ENCODE data around the gene NBPF15.
"Not testable (repeated sequence)": the region's sequence is repeated elsewhere in the genome, so short reads cannot be mapped to it uniquely, and the experiment has no call there.

NBPF15 gene, protein sequence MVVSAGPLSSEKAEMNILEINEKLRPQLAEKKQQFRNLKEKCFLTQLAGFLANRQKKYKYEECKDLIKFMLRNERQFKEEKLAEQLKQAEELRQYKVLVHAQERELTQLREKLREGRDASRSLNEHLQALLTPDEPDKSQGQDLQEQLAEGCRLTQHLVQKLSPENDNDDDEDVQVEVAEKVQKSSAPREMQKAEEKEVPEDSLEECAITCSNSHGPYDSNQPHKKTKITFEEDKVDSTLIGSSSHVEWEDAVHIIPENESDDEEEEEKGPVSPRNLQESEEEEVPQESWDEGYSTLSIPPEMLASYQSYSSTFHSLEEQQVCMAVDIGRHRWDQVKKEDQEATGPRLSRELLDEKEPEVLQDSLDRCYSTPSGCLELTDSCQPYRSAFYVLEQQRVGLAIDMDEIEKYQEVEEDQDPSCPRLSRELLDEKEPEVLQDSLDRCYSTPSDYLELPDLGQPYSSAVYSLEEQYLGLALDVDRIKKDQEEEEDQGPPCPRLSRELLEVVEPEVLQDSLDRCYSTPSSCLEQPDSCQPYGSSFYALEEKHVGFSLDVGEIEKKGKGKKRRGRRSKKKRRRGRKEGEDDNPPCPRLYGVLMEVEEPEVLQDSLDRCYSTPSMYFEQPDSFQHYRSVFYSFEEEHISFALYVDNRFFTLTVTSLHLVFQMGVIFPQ

GRCh38 chr1:144461136-144461759, at the start of gene NBPF15:
Gene NBPF15 (minus strand): TSS chr1:144461669. CDS start chr1:144440003, 21,666 bp downstream.
- not testable (repeated sequence) for DNase-seq (ENCODE audit: low spot score)

DNA sequence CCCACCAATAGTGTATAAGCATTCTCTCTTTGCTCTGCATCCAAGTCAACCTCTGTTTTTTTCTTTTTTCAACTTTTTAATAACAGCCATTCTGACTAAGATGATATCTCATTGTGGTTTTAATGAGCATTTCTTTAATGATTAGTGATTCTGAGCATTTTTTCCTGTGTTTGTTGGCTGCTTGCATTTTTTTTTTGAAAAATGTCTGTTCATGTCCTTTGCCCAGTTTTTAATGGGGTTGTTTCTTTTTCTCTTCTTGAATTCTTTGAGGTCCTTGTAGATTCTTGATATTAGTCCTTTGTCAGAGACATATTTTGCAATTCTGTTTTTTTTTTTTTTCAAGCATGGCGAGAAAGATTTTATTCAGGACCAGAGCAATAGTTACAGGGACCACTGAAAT, 35.0 kb upstream of the NBPF15 start:
- DNase-seq (ENCODE audit: low spot score) = not testable (repeated sequence)

- not testable (repeated sequence) for DNase-seq (ENCODE audit: low spot score)
These were observed 32.7 kb upstream of the NBPF15 start for GRCh38 chr1:144494130-144494529.

DNA sequence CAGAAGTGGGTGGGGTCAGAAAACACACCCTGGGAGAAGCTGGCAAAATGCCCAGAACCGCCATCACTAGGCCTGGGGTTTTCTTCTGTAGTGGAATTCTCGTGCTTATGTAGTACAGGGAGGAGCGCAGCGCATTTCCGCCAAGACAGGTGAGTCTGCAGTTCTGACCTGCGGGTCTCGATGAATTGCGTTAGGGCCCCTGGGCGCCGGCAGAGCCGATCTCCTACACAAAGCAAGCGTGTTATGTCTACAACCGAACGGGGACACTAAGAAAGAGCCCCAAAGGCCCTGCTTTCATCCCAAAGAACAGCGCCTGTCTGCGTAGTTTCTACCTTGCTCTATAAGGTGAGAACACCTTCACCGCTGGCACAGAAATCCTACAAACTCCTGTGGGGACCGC, 28.9 kb upstream of the NBPF15 start:
- not testable (repeated sequence) for DNase-seq (ENCODE audit: low spot score)

- DNase-seq (ENCODE audit: low spot score) = not testable (repeated sequence)
These were observed 25.5 kb upstream of the NBPF15 start for GRCh38 chr1:144487002-144487401.

DNA sequence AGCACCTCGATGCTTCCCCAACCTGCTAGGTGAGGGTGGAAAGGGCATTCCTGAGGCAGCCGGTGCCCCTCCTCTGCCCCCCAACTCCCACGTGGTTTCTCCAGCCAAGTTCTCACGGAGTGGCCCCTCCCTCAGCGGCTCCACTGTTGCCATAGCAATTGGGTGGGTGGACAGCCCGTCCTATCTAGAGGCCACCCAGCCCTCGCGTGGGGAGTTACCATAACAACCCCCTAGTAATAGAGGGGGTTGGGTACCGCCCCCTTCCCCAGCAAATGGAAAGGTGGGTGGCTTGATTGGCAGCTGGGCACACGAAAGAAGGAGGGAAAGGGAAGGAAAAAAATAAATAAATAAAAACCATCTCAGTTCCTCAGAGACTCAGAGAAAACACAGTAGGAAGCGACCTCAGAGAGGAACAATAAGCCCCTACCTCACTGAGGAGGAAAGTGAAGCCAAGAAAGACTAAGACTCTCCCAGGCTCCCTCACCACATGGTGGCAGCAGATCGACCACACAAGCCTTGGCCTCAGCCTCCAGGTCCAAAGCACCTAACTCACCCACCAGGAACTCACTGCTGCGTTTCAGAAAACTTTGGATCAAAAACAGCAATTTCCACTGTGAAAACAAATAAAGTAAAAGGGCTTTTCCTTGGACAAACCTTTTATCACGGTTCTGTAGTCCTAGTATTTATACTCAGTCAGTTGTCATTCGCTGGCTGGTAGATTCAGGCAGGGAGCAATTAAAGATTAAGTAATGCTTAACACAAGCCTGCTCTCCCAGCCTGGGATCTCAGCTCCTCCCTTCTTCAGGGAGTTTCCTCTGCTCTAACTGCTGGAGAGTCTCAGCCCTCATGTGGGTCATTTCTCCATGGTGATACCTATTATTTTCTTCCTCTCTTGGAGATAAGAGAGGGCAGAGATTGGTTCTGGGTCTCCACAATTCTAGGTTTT, 23.9 kb upstream of the NBPF15 start:
- not testable (repeated sequence) for DNase-seq (ENCODE audit: low spot score)

- not testable (repeated sequence) for DNase-seq (ENCODE audit: low spot score)
These were observed 12.4 kb upstream of the NBPF15 start for GRCh38 chr1:144473897-144474296.

GRCh38 chr1:144471434-144471833, 10.0 kb upstream of the NBPF15 start:
- not testable (repeated sequence) for DNase-seq (ENCODE audit: low spot score)

GRCh38 chr1:144461778-144462177, 309 bp upstream of the NBPF15 start:
- DNase-seq (ENCODE audit: low spot score) = not testable (repeated sequence)

GRCh38 chr1:144460686-144461085, 783 bp downstream of the NBPF15 start:
- not testable (repeated sequence) for DNase-seq (ENCODE audit: low spot score)

- DNase-seq (ENCODE audit: low spot score) = not testable (repeated sequence)
These were observed 19.1 kb downstream of the NBPF15 start for GRCh38 chr1:144442402-144442801.

DNA sequence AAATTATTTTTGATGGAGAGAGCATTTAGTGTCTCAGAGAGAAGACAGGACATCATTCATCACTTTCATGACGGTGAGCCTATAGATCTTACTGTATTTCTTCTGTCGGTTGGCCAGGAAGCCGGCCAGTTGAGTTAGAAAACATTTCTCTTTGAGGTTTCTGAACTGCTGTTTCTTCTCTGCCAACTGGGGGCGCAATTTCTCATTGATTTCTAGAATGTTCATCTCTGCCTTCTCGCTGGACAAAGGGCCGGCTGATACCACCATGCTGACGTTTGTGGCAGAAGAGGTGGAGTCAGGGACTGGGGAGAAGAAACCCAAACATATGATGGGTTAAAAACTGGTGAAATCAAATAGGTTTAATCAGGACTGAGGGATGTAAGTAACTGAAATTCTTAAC, 21.7 kb downstream of the NBPF15 start:
- DNase-seq (ENCODE audit: low spot score) = not testable (repeated sequence)

DNA sequence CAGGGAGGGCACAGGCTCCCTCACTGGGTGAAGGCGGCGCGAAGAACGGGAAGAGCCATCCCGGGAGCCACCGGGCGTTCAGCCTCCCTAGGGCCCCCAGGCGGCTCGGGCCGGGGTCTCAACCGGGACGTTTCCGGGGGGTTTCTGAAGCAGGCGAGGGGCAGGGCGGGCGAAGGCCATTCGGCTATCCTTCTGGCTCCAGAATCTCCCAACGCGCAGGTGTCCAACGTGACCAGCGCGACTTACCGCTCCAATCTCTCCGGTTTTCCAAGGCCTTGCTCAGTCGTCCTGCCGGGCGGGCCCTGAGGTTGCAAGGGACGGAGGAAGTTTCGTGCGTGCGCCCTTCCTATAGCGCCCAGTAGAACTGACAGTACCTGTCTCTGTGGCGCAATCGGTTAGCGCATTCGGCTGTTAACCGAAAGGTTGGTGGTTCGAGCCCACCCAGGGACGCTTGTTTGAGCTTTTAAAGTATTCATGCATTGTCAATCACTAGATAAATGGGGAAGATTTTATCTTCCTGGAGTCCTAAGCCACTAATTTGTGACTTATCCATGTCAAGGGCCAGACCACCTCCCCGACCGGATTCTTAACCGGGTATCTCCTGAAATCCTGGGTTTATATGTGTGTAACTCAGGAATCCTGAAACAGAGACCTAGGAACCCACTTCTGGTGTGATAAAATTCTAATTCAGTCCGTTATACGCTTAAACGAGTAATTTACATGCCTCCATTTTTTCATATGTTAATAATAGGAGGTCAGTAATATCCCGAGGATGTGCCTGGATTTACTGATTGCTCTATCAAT, 42.4 kb downstream of the NBPF15 start:
- DNase-seq (ENCODE audit: low spot score) = not testable (repeated sequence)

DNA sequence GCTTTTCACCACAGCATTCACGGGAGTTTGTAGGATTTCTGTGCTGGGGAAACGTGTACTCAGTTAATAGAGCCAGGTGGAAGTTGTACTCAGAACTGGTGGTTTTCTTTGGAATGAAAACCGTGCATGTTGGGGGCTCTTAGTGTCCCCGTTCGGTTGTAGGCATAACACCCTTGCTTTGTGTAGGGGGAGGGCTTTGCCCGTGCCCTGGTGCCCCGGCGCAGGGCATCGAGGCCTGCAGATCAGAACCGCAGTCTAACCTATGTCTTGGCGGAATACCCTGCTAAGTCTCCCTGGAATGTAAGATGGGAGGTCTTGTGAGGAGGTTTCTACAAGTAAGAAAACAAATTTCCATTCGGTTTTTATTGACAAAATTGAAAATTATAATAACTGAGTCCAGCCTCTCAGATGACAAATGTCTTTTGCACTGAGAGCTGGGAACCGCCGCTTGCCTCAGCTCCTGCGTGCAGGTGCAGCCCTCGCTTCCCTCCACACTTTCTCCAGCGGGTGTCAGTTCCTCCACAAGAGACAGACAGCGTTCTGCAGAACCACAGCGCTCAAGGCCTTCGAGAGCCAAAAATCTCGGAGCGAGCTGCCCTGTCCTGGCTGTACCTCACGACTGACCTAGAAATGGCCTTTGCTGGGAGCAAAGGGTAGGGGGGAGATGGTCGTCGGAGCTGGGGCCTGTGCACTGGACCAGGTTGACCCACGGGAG, 47.9 kb downstream of the NBPF15 start:
- DNase-seq (ENCODE audit: low spot score) = not testable (repeated sequence)

DNA sequence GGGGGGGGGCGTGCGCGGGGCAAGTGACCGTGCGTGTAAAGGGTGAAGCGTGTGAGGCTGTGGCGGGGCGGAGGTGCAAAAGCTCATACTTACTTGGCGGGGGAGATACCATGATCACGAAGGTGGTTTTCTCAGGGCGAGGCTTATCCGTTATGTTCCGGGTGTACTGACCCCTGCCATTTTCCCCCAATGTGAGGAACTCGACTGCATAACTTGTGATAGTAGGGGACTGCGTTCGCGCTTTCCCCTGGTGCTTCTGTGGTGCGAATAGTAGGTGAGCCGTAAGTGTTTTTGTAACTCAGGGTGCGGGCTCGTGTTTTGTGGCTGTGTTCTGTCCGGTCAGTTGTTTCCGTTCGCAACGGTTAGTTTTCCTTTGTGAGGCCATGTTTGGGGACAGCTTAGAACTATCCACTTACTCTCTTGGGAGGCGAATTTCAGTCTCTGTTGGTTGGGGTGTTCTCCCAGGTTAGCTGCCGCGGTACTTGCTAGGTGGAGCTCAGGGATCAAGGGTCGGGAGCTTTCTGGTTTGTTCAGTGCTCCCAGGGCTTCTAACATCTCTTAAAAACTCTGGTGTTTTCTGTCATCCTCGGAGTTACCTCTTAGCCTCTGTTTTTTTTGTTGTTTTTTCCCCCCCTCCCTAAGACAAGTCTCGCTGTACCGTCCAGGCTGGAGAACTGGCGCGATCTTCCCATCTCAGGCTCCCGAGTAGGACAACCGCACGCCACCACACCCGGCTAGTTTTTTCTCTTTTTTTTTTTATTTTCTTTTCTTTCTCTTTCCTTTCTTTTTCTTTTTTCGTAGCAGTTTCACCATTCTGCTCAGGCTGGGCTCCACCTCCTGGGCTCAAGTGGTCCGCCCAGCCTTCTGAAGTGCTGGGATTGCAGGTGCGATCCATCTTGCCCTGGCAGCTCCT, 48.7 kb downstream of the NBPF15 start:
- DNase-seq (ENCODE audit: low spot score) = peak; percentile 80

DNA sequence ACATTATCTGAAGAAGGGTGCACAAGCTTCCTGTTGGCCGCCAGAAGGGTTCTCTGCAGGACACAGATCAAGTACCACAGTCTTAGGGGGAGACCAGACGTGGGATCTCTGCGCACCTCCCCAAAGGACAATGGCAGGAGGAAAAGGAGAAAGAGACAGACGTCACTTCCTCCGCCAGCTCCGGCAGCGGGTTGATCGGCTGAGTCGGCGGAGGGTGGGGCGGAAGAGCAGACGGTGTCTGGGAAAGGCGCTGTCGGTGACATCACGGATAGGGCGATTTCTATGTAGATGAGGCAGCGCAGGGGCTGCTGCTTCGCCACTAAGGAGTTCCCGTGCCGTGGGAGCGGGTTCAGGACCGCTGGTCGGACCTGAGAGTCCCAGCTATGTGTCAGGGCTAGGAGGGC, 49.4 kb downstream of the NBPF15 start:
- DNase-seq (ENCODE audit: low spot score) = not testable (repeated sequence)

- not testable (repeated sequence) for DNase-seq (ENCODE audit: low spot score)
These were observed 58.7 kb downstream of the NBPF15 start for GRCh38 chr1:144402807-144403206.

DNA sequence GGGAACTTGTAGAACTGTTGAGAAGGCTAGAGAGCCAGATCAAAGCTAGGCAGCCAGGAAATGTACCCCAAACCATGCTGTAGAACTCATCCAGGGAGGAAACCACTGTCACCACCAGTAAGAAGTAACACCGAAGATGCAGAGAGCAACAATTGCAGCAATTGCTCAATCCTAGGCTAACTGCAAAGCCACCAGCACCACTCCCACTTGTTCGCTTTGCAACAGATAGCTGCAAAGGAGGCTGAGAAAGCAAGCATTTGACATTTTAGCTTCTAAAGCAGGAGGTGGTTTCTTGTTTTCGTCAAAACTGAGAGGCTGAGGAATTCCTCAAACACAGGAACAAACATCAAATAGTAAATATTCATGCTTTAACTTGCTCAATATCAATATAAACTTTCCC, 89.8 kb downstream of the NBPF15 start:
- DNase-seq (ENCODE audit: low spot score) = not testable (repeated sequence)
